ENCODE measurements around the gene KCNQ5.

DNA sequence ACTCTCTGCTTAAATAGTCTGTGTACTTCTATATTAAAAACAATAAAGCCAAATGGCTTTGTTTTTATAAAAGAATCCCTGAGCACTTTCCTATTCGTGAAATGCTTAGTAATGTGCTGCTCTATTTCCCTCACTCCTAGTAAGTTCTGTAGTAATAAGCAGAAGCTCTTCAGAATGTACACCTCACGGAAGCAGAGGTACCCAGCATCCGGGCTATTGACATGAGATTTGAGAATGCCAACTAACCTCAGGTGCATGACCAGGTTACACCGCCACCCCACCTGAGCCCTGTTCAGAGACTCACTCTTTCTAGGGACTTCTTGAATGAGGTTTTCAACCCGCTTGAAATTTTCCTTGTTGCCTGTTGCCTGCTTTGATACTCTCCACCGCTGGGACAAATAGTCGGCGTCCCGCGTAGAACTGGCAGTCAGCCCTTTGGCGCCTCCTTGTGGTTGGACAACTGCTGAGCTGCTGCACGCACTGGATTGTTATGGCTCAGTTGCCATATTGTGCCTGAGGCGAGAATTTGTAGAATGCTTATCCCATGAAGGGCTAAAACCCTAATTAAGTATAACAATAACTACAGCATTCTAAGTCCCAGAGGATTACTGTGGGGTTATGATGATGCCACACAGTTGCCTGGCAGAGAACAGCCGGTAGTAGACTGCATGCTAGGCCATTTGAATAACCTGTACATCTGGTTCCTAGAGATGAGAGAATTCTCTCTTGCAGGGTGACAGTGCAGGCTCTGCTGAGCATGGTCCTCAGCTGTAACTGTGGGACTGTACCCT lies 508.0 kb downstream of the KCNQ5 start:
- TF ChIP-seq, protein P1, sequence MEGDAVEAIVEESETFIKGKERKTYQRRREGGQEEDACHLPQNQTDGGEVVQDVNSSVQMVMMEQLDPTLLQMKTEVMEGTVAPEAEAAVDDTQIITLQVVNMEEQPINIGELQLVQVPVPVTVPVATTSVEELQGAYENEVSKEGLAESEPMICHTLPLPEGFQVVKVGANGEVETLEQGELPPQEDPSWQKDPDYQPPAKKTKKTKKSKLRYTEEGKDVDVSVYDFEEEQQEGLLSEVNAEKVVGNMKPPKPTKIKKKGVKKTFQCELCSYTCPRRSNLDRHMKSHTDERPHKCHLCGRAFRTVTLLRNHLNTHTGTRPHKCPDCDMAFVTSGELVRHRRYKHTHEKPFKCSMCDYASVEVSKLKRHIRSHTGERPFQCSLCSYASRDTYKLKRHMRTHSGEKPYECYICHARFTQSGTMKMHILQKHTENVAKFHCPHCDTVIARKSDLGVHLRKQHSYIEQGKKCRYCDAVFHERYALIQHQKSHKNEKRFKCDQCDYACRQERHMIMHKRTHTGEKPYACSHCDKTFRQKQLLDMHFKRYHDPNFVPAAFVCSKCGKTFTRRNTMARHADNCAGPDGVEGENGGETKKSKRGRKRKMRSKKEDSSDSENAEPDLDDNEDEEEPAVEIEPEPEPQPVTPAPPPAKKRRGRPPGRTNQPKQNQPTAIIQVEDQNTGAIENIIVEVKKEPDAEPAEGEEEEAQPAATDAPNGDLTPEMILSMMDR (IDR thresholded peaks at IDR 0.05), result peak; percentile 72 to 93 (median 80)
- no peak for TF ChIP-seq POLR2AphosphoS5 (IDR thresholded peaks at IDR 0.05)
- TF ChIP-seq POLR2A (IDR thresholded peaks at IDR 0.05), result no peak
